Measurements from ENCODE around the gene STAT4. TPM values are rescaled to one million over a fixed set of nuclear protein-coding genes. Genes with fewer than 3 reads are reported as not detected.

Gene STAT4
- total and polyA plus RNA-seq, 11 donors, result 0.32 to 21.5 (median 1.9) TPM

DNA sequence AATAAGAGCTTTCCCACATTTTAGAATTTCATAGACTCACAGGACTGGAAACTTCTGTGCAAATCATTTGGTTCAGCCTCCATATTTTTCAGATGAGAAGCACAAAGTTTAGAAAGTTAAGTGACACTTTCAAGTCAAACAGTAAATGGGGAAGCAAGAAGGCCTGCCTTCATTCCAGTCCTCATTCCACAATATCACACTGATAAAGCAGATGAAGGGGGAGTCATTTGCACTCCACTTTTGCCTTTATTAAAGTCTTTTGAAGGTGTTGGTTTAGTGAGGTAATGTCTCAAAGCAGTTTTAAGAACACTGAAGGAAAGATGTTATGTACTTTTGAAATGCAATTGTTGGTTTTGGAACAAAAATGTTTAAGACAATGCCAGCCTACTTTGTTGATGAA, 32.7 kb upstream of the STAT4 start:
- TF ChIP-seq, protein P1, sequence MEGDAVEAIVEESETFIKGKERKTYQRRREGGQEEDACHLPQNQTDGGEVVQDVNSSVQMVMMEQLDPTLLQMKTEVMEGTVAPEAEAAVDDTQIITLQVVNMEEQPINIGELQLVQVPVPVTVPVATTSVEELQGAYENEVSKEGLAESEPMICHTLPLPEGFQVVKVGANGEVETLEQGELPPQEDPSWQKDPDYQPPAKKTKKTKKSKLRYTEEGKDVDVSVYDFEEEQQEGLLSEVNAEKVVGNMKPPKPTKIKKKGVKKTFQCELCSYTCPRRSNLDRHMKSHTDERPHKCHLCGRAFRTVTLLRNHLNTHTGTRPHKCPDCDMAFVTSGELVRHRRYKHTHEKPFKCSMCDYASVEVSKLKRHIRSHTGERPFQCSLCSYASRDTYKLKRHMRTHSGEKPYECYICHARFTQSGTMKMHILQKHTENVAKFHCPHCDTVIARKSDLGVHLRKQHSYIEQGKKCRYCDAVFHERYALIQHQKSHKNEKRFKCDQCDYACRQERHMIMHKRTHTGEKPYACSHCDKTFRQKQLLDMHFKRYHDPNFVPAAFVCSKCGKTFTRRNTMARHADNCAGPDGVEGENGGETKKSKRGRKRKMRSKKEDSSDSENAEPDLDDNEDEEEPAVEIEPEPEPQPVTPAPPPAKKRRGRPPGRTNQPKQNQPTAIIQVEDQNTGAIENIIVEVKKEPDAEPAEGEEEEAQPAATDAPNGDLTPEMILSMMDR (IDR thresholded peaks at IDR 0.05), result no peak
- TF ChIP-seq POLR2A (IDR thresholded peaks at IDR 0.05), result no peak
- Histone ChIP-seq H3K9me3 (no peaks in the 10 kb centered on the region), H3K4me1 (peaks cover 0 to 8% (median 0%) of the 10 kb centered on the region in 12 donors), H3K27me3 (no peaks in the 10 kb centered on the region), H3K4me3 (no peak overlapping the region), H3K27ac (no peak overlapping the region), H3K36me3 (no peaks in the 10 kb centered on the region)
- no peak for DNase-seq
- intact Hi-C loops (cut with DNase I), result no loop called here
- no peak for ATAC-seq

DNA sequence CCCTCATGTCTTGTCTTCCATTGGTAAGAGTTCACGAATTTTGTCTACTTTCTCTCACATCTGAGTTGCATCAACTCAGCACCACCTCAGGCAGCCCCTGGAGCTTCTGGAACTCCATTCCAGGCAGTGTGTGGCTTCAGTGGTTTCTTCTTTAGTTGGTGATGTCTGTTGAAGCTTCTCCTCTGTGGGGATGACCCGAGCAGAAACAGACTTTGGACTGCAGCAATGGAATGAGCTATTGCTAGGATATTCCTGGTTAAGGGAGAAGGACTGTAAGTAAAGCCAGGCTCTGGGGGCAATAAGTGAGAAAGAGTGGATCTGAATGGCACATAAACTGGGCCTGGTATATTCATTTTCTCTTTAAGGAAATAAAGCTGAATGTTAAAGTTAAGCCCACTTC, 32.3 kb upstream of the STAT4 start:
- Histone ChIP-seq H3K9me3 (no peaks in the 10 kb centered on the region), H3K4me3 (no peak overlapping the region), H3K4me1 (peaks cover 0 to 8% (median 0%) of the 10 kb centered on the region in 12 donors), H3K27me3 (no peaks in the 10 kb centered on the region), H3K27ac (no peak overlapping the region), H3K36me3 (no peaks in the 10 kb centered on the region)
- TF ChIP-seq, protein P1 (IDR thresholded peaks at IDR 0.05), result no peak
- no peak for TF ChIP-seq POLR2A (IDR thresholded peaks at IDR 0.05)
- DNase-seq (no peak), ATAC-seq (no peak)
- 73 to 97% (median 93%) methylated on average over 2 of the region's 2 CpGs for WGBS, 4 donors
- intact Hi-C loops (cut with DNase I), result no loop called here

DNA sequence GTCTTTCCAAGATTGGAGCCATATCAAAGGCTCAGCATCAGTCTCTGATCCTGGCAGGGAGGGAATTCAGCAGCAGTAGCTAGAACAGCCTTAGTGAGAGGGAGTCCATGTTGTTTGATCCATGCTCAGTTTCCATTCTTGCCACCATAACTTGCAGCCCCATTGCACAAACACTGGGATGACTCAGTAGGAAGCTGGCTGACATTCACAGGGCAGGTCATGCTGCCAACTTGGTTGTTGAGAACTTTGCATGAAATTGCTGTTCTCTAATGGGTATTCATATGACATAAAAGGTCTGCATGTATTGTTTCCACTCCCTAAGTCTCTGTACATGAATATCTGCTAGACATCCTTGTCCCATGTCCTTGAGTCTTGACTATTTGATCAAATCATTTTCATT, 29.9 kb upstream of the STAT4 start:
- Histone ChIP-seq H3K36me3 (no peaks in the 10 kb centered on the region), H3K9me3 (no peaks in the 10 kb centered on the region), H3K4me1 (peaks cover 0 to 8% (median 0%) of the 10 kb centered on the region in 12 donors), H3K27me3 (no peaks in the 10 kb centered on the region), H3K4me3 (no peak overlapping the region), H3K27ac (no peak overlapping the region)
- intact Hi-C loops (cut with DNase I), result no loop called here
- ATAC-seq, result no peak
- no peak for DNase-seq
- no peak for TF ChIP-seq POLR2A (IDR thresholded peaks at IDR 0.05)
- TF ChIP-seq, protein P1 (IDR thresholded peaks at IDR 0.05), result no peak

DNA sequence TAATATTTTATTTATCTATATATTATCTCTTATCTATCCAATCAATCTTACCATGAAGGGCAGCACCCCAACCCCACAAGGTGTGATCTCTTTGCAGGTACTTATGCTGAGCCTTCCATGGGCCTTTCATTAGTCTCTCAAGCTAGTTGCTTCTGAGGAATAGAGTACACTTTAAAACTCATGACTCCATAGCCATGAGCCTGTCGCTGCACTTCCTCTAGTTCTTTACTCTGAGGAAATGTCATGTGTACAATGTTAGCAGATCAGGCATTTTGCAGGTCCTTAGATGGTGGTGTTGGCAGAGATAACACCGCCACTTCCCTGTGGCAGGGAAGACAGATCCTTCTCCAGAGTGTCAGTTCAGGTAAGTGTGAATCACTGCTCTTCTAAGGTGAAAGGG, 29.5 kb upstream of the STAT4 start:
- Histone ChIP-seq H3K27me3 (no peaks in the 10 kb centered on the region), H3K4me1 (peaks cover 0 to 8% (median 0%) of the 10 kb centered on the region in 12 donors), H3K4me3 (no peak overlapping the region), H3K9me3 (no peaks in the 10 kb centered on the region), H3K27ac (no peak overlapping the region), H3K36me3 (no peaks in the 10 kb centered on the region)
- intact Hi-C loops (cut with DNase I), result no loop called here
- no peak for ATAC-seq
- no peak for DNase-seq
- 89 to 97% (median 95%) methylated on average over 2 of the region's 2 CpGs for WGBS, 4 donors
- TF ChIP-seq POLR2A (IDR thresholded peaks at IDR 0.05), result no peak
- TF ChIP-seq, protein P1 (IDR thresholded peaks at IDR 0.05), result no peak

Data from heart left ventricle (tissue), 16 donors.